GM12801 (cell line): ENCODE measurements around the gene XRCC6.

ENCODE experiments used
- CTCF ChIP-seq: IDR thresholded peaks from one replicate; pipeline ENCODE4 v1.5.1; 2011; ENCODE audit warnings: control low read depth; ENCODE audit not compliant: insufficient read length; ENCODE audit errors: extremely low read depth

Gene XRCC6

GRCh38 chr22:41676134-41676533 lies 55.0 kb downstream of the XRCC6 start:
- TF ChIP-seq CTCF = no peak

GRCh38 chr22:41681616-41682015 lies 60.5 kb downstream of the XRCC6 start:
- TF ChIP-seq CTCF = no peak

- TF ChIP-seq CTCF = no peak
Observed at GRCh38 chr22:41682033-41682807, 61.1 kb downstream of the XRCC6 start.

GRCh38 chr22:41683052-41683451 lies 62.0 kb downstream of the XRCC6 start:
- TF ChIP-seq CTCF = no peak

- TF ChIP-seq CTCF = no peak
Observed at GRCh38 chr22:41683616-41684015, 62.5 kb downstream of the XRCC6 start.

GRCh38 chr22:41684194-41684593 lies 63.1 kb downstream of the XRCC6 start:
- no peak for TF ChIP-seq CTCF

GRCh38 chr22:41687901-41688364 lies 66.8 kb downstream of the XRCC6 start:
- TF ChIP-seq CTCF = no peak
